GM21360 (cell line): ENCODE data around the gene NKPD1.
"Not testable (repeated sequence)": the region's sequence is repeated elsewhere in the genome, so short reads cannot be mapped to it uniquely, and the experiment has no call there.

Source experiments
- ATAC-seq: cut with Tn5 transposase; IDR thresholded peaks from one replicate; pipeline ENCODE4 v1.9.1; 2021; ENCODE audit warnings: mild to moderate bottlenecking, moderate library complexity; ENCODE audit not compliant: unreplicated experiment

The NKPD1 gene

DNA sequence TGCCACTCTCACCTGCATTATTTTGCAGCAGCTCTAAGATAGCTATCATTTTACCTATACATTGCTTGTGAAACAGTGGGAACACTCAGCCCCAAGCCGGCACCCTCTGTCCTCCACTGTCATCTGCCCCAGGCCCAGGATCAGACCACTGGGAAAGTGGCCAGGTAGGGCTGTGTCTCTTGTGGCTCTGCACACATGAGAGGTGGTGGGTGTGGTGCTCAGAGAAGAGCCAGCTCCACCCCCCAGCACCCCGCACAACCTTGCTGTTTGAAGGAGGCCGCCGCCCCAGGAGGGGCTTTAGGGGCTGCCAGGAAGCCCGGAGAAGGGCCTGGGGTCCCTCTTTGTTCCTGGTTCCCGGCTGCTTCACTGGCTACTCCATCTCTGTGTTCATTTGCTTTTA lies 41.2 kb downstream of the NKPD1 start:
- no peak for ATAC-seq

DNA sequence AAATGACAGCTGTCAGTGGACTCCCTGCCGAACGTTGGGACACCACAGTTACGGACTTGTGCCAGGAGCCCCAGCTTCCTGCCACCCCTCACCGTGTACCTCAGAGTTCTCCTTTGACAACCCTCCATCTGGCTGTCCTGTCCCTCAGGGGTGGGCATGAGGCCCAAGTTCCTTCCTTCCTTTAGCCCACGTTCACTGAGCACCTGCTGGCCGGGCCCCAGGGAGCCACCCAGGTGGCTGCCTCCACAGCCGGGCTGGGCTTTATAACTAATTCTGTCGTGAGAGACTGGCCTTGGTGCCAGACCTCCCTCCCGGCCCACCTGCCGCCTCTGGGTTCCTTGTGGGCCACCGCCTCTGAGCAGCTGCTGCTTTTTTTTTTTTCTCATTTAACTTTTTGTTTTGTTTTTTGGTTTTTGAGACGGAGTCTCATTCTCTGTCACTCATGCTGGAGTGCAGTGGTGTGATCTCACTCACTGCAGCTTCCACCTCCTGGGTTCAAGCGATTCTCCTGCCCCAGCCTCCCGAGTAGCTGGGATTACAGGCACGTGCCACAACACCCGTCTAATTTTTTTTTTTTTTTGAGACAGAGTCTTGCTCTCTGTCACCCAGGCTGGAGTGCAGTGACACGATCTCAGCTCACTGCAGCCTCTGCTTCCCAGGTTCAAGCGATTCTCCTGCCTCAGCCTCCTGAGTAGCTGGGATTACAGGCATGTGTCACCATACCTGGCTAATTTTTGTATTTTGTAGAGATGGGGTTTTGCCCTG lies 42.0 kb downstream of the NKPD1 start:
- not testable (repeated sequence) for ATAC-seq

DNA sequence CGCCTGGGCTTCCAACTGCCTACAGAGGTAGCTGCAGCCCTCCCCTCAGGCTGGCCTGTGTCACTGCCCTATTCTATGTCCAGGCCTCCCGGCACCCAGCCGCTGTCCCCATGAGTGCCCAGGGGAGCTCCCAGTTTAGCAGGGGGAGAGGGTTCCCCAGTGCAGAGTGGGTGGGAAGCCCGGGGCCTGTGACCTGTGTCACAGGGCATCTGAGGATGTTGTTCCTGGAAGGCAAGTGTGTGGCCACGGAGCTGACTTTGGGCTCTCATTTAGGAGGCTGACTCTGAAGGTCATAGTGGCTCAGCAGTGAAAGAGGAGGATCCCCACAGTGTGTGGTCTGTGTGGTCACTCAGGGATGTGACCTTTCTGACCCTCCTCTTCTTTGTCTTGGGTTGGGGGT lies 42.7 kb downstream of the NKPD1 start:
- ATAC-seq = no peak

DNA sequence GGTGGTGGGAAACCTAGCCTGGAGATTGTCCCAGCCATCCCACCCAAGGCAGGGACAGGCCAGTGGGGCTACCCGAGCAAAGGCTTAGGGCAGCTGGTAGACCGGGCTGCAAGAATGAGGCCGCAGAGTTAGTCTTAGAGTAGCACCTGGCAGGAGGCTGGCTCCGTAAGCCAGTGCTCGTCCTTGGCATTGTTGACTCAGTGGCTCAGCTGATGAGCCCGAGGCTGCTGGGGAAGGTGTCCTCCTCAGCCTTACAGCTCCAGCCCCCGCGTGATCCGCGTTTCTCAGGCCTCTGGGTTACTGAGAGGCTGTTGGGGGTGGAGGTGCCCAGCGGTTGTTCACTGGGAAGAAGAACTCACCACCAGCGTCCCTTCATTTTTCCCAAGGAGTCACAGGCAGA lies 43.1 kb downstream of the NKPD1 start:
- no peak for ATAC-seq

DNA sequence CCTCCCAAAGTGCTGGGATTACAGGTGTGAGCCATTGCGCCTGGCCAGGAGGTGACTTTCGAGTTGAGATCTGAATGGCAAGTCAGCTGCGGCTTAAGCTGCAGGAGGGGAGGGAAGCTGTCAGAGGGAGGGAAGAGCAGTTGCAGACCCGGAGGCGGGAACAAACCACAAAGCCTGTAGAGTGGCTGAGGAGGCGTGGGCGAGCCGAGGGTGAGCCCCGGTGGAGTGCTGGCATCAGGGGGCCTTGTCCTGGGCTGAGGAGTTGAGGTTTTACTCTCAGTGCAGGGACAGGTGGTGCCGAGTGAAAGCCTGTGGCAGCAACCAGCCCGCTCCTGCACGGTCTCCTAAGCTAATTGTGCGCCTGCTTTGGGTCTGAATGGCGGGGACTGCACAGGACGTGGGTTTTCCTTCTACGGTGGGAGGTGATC lies 43.6 kb downstream of the NKPD1 start:
- no peak for ATAC-seq

DNA sequence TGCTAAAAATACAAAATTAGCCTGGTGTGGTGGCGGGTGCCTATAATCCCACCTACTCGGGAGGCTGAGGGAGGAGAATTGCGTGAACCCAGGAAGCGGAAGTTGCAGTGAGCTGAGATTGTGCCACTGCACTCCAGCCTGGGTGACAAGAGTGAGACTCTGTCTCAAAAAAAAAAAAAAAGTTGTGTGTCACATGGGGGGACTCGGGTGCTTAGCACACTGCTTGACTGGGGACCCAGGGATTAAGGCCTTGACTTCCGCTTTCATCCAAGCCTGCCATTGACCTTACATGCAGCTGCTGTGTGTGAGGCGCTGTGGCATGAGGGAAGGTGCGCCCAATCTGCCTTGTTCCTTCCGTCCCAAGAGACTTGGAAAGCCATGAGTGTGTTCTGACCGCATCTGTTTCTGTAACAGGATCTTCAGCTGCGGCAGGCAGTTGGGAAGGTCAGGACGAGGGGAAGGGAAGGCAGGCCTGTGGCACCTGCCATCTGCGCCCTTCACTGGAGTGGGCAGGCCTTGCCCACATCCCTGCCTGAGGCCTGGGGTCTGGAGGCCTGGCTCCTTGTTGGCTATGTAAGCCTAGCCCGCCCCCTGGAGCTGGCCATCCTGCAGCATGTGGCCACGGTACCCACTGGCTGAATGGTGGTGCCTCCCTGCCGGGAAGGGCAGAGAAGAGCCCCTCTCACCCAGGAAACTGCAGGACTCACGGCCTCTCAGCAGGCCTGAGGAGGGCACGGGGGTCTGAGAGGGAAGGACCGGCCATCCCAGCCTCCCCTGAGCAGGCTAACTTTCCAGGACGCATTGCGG lies 44.8 kb downstream of the NKPD1 start:
- no peak for ATAC-seq

DNA sequence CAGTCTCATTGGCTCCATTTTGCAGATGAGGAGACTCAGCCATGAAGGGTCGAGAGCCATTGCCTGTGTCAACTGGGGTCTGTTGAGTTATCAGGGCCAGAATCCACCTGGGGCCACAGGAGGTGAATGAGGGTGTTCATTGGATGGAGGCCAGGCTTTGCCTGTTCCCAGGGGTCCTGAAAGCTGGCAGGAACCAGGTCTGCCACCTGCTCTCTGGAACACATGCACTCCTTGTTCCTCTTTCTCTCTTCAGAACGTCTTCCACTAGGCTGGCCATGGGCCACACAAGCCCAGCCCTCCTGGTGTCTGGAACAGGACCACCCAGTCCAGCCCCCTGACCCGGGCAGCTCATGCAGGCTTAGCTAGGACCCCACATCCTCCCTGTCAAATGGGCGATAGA lies 46.7 kb downstream of the NKPD1 start:
- no peak for ATAC-seq

DNA sequence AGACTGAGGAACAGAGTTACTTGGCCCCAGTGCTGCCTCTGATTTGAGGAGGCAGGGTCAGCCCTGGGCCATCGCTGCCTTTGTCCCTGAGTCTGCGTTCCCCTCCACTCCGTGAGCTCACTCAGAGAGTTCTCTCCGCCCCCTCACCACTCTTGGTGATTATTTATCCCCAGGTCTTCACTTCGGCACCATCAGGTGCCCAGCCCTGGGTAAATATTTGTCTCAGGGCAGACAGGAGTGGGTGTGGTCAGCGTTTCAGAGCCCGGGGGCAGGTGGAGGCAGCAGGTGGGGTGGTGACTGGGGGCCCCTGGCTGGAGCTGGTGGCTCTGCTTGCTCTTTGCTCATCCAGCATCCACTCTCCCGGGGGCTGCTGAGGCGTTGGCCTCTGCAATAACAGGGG lies 47.2 kb downstream of the NKPD1 start:
- no peak for ATAC-seq

DNA sequence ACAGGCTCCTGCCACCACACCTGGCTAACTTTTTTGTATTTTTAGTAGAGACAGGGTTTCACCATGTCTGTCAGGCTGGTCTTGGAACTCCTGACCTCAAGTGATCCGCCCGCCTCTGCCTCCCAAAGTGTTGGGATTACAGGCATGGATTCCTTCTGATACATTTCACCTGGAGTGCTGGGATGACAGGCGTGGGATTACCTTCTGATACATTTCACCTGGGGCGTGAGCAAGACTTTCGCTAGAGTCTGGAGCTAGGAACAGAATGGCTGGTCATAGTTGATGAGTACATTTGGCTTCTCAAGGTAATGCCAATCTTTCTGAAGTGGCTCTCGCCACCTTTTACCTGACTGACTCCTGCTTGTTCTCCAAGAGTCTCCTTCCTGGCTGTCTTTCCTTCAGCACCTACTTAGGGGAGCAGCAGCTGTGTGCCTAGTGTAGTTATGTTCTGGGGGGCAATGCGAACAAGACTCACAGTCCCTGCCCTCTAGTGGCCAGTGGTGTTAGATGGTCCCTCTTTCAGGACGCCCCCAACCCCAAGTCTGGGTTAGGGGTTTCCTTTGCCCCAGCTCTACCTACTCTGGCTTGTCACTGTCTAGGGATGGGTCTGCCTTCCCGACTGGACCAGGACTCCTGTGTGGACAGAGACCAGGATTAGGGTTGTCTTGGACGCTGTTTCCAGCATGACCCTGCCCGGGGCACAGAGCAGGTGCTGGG lies 48.5 kb downstream of the NKPD1 start:
- no peak for ATAC-seq
